Hematopoietic multipotent progenitor cell treated with erythropoietin and hydrocortisone succinate and interleukin-3 and kit ligand, for 8 days (in vitro differentiated cells): ENCODE results near the gene AP1G1.

Experiments
- DNase-seq: peaks from one replicate; pipeline ENCODE4 v3.0.0-alpha.2; 2015

The AP1G1 gene

DNA sequence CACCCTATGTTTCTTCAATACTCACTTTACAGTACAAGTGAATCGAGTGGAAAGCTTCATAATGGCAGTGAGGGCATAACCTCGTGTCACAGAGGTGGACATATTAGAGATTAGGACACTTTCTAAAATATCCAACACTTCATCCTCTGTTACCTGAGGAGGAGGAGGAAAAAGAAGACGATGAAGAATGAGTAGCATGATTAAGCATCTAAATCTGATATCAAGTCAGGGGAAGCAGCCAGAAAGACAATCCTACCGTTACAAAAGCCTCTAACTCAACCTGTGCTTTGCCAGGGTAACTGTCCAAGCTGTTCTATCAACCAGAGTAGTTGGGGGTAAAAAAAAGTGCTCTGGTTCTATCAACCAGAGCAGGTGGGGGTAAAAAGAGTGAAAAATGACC is 60.4 kb downstream of the AP1G1 start:
- no peak for DNase-seq

DNA sequence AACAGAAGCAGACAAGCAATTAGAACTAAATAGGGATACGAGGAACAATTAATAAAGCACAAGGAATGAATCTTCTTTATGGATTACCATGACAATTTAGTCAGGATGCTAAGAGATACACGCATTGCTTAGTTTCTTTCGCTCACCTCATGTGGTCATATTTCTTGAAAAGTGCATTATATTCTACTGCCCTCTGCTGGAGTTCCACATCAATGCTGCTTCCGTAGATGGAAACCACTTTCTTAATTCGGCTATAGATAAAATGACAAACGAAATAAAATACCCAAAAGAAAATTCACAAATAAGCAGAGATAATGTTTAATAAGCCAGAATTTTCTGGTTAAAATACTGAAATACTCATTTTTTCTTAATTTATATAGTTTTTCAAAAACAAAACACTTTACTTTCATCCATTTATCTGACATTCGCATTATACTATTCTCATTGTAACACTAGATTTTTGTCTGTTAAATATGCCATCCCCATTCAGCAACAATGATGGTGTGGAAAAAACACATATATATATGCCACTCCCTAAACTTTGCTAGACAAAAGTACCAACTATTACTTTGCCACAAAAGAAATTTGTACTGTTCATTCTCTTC is 62.1 kb downstream of the AP1G1 start:
- DNase-seq, result peak; percentile 77

DNA sequence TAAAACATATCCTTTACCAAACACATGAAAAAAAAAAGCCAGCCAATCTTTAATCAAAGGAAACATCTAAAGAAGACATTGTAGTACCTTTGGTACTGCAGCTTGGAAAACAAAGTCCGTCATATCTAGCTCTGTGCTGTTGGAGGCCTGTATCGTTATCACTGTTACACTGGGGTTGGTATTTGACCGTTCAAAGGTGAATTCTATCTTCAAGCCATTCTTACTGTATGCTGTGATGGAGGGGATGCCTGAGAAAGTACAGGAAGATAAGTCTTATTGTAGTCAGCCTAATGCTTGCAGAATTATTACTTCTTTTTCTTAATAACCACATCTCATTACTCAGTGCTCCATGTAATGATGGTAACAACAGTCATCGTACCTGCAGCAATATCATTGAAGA is 69.8 kb downstream of the AP1G1 start:
- no peak for DNase-seq

DNA sequence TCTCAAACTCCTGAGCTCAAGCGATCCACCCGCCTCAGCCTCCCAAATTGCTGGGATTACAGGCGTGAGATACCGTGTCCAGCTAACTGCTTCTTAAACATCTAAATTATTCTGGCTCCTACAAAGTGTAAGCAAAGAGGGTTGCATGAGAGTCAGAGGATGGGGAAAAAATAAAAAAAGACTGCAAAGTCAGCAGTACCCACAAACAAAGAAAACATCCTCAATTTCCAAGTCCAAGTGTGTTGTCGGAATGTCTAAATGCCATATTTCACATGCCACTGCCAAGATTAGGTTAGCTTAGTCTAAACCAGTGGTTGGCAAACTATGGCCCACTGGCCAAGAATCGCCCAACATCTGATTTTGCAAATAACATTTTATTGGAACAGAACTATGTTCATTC is 71.1 kb downstream of the AP1G1 start:
- no peak for DNase-seq

DNA sequence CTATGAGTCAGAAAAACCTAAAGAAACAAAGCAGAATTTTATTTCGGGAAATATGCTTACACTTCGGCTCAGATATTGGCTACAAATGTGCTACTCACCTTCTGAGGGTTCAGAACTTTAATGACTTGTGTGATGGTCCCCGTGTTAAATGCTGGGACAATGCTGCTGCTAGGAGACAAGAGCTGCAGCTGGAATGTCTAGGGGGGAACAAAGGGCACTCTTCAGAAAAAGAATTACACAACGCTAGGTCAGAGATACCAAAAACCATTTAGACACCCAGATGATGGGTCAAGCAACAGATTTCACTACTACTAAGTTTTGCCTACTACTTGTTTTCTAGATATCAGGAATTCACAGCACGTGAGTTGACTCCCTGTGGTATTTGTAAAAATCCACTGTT is 74.1 kb downstream of the AP1G1 start:
- no peak for DNase-seq

DNA sequence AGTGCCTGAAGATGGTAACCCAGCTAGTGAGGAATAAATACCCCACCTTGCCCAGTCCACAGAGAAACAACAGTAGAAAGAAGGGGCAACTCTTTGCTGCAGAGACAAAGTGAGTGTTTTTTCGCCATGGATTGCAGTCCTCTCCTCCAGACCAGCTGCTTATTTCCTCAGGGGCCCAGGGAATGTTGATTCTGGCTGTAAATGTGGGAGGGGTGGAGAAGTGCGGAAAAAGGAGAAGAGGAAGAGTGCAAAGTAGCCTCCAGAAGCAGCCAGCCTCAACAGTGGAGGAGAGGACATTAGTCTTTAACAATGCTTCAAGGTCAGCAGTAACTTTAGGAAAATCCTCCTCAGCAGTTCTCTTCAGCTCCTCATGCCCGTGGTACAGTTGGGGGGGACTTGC is 76.0 kb downstream of the AP1G1 start:
- DNase-seq, result no peak

DNA sequence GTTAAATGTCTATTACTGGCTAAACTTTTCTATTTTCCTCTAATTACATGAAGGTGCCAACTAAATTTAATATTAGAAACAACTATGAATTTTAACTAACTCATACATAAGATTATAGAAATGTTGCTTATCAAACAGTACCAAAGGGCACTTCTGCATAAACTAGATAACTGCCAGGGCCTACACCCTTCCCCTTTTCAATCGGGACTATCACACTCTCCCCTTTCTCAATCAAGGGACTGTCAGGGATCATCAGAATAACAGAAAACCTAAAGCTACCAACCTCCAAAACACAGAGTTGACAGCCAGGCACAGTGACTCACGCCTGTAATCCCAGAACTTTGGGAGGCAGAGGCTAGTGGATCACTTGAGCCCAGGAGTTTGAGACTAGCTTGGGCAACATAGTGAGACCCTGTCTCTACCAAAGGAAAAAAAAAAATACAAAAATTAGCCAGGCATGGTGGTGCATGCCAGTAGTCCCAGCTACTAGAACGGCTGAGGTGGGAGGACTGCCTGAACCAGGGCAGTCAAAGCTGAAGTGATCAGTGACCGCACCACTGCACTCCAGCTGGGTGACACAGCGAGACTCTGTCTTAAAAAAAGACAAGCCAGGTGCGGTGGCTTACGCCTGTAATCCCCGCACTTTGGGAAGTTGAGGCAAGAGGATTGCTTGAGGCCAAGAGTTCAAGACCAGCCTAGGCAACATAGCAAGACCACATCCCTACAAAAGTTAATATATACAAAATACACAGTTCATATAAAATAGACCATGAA is 80.9 kb downstream of the AP1G1 start:
- DNase-seq, result peak; percentile 95

DNA sequence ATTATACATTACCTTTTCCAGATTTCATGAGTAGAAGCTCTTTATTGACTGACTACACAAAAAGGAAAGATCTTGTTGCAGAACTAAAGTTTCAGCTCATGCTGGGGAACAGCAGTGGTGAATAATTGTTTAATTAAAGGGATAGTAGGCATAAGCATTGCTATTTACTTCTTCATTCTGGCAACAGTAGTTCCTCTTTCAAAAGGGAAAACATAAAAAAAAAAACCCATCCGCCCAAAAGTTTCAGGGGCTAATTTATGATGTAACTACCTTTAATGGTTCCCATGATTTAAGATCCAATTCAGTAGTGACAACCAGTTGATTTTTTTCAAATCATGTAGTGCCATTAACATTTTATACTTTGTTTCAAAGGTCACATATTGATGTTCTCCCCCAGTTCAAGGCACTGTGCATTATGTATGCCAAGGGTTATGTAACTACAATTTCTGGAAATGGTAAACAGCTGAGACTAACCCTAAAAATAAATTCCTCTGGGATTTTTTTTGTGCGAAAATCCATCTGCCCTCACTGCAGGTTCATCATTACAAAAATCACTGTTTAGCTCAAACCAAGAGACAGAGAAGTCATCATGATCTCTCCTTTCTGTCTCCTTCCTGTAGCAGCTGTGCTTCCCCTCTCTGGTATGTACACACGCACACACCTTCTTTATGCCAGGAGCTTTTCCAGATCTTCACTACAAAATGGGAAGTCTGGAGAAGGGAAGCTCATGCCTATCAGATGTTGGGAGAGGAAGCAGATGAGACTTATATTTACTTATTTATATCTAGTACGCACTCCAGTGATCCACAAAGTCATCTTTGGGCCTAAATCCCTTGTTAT is 81.9 kb downstream of the AP1G1 start:
- peak; percentile 16 for DNase-seq

DNA sequence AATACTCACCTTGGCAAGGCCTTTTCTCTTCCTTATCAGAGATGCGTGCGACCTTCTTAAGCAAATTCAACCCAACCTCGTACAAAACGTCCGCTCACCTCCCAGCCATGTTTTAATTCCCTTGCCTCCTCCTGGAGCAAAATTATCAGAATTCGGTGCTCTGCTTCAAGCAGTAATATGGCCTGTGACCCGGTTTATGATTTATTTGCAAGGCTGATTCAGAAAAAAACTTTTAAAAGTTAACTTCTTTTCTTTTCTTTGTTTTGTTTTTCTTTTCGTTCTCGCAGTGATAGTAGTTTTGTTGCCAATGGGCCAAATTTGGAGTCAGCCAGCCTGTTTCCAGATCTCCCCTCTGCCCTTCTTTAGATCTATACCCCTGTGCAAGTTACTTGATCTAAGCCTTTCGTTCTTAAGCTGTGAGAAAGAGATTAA is 84.3 kb downstream of the AP1G1 start, which contains the start of gene PHLPP2:
Gene PHLPP2, minus strand, starts transcription at position 382 of the 432 bp plus-strand sequence. CDS start 9,906 bp downstream, outside the sequence.
- no peak for DNase-seq

DNA sequence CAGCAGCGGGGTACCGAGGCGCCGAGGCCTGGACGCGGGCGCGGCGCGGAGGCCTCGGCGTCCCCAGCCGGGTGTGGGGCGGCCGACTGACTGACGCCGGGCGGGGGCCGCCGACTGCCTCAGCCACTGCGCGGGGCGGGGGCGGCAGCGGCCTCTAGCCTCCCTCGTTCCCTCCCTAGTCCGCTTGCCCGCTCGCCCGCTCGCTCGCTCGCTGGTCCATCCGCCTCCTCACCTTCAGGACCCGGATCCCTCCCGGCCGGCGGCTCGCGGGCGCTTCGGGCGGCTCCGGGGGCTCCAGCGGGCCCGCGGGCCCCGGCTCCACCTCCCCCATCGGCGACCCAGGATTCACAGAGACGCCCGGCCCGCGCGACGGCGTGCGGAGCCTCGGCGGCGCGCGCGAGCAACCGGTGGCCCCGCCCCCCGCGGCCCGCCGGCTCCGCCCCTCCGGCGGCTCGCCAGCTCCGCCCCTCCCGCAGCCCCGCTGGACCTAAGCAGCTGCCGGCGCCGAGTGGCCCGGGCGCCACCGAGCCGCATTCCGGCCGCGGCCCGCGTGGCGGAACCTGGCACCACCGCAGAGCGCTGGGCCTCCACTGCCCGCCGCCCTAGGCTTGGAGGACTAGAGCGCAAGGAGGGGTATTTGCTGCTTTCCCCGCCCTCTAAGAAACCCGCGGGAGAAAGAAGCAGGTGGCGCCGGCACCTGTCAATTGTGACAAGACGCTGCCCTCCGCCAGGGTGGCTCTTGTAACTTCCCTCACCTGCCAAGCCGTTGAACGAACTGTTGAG is 84.9 kb downstream of the AP1G1 start:
- DNase-seq, result peak; percentile 68

DNA sequence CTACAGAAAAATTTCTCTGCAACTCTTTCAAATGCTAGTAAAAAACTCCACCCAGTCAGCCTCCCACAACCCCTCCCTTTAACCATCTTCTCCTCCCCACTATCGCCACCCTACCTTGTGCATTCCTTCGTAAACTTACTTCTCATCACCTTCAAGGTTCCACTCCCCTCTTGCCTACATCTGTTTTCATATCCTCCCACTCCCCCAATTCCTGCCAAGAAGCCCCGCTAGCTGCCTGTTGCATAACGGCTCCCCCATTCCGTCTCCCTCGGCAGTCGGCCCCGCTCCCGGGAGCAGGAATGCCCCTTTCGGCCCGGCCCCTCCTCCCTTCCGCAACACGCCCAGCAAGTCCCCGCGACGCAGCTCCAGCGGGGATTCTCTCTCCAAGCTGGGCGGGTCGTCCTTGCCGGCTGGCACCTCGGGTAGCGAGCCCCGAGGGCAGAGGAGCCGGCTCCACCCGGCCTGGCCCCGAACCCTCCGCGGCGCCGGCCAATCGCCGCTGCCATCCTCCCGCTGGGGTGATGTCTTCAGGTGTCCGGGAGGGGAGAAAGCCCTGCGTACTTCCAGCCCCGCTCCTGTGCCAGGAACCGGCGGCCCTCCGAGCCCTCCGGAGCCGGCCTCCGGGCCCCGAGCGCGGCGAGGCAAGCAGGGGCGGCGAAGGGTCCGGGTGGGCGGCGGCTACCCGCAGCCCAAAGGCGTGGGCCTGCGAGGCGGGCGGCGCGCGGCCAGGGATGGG is 85.7 kb downstream of the AP1G1 start:
- peak; percentile 64 for DNase-seq

DNA sequence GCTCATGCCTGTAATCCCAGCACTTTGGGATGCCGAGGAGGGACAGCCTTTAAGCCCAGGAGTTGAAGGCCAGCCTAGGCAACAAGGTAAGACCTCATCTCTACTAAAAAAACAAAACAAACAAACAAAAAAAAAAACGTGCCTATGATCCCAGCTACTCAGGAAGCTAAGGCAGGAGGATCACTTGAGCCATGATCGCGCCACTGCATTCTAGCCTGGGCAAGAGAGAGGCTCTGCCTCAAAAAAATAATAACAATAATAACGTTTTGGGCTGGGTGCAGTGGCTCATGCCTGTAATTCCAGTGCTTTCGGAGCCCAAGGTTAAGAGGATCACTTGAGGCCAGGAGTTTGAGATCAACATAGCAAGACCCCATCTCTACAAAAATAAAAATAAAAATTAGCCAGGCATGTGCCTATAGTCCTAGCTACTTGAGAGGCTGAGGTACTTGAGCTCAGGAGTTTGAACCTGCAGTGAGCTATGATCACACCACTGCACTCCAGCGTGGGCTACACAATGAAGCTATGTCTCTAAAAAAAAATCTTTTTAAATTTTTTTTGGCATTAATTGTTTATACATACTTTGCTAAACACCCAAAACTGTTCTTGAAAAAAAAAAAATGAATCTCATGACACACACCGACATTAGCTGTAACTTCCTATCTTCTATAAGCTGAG is 87.4 kb downstream of the AP1G1 start:
- no peak for DNase-seq

DNA sequence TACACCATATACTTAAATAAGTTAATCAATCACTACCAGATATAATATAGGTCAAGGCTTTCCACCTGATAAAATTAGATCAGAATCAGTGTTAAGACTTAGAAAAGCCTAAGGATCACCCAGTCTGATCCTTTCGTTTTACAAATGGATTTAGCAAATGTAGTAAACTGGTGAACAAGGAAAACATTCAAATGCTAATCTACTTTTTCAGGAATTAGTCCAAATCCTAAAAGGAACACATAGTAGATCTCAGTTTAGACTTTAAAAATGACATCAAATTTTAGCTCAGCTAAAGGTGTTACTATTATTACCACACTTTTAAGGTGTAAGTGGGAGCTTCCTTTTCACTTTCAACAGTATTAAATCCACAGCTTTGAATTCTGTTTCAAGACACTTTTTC is 96.1 kb downstream of the AP1G1 start:
- DNase-seq, result no peak

DNA sequence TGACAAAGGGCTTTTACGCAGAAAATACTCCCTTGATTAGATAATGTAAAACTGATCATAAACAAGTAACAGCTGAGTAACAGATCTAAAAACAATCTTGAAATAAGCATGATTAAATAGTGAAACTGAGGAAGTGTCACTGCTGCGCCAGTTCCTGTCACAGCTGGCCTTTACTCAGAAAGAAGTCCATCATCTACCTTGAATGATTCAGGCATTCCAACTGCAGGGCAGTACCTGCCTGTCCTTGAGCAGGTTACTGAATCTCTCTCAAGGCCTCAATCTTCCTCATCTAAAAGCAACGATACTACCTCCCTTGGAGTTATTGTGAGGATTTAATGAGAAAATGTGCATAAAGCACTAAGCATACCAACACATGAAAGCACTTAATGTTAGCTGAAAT is 96.8 kb downstream of the AP1G1 start:
- DNase-seq, result no peak

DNA sequence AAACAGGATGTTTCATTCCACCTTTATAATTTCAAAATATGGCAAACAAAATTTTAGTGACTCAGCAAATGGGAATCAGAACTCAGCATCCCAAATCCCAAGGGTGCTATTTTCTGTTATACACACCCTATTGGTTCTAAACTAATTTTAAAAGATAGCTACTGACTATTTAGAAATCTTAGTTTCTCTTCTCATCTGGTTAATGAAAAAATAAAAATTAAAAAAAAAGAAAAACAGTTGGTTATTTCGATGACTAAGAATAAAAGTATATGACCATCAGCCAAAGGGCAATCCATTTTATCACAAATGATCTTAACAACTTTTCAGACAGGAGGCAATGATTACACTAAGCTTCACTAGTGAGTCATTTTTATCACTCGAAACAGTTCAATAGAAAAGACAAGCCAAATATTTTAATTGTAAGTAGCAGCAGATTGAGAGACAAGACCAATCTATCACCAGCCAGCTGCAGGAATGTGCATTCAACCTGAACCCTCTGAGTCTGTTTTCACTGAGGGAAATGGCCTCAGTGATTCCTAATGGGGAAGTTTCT is 99.3 kb downstream of the AP1G1 start:
- DNase-seq, result peak; percentile 59

DNA sequence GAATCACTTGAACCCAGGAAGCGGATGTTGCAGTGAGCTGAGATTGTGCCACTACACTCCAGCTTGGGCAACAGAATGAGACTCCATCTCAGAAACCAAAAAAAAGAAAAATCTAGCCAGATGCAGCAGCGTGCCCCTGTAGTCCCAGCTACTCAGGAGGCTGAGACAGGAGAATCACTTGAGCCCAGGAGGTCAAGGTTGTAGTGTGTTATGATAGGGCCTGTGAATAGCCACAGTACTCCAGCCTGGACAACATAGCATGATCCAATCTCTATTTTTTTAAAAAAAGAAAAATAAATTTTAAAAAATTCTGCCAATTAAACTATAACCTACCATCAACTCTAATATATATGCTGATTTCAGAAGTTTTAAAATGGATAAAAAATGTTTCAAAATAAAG is 99.9 kb downstream of the AP1G1 start:
- DNase-seq, result no peak

DNA sequence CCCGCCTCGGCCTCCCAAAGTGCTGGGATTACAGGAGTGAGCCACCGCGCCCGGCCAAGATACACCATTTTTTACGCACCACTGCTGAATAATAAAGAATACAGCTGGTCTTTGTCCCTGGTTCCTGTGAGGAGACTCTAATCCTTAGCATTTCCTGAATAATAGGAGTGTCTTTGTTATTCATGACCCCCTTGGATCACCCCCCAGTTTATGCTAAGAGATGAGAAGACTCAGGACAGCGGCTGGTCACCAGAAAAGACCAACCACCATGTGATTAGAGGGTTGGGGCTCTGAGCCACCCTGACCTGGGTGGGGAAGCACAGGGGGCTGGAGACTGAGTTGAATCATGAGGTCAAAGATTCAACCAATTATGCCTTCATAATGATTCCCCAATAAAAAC is 101.4 kb downstream of the AP1G1 start:
- DNase-seq, result no peak

DNA sequence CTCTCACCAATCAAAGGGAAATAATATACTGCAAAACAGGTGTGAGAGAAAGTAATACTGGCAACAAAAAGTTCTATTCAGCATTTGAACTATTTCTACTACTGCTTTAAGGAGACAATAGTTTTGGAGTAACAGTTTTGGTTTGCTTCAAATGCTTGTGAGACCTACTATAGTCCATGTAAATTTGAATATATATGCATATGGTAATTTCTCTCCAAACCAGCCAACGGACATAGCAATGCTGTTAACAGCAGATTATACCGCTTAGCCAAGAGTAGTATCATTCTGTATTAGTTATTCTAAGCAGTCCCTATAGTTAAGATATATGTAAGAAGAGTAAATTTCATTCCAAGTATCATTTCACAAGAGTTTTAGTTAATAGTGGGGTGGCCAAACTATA is 102.6 kb downstream of the AP1G1 start:
- no peak for DNase-seq

DNA sequence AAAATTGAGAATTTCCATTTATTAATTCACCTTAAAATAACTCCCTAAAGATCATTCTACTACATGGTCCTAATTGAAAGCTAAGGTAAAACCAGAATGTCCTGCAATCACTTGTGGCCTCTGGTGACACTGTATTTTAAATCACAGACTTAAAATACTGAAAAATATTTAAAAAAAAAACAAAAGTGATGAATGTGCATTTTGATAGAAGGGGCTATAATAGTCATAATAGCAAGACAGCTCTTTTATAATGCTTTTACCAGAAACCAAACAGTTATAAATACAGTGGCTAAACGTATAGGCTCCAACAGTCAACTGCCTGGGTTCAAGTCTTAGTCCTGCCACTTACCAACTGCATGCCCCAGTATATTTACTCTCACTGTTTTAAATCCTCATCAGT is 105.3 kb downstream of the AP1G1 start:
- no peak for DNase-seq

DNA sequence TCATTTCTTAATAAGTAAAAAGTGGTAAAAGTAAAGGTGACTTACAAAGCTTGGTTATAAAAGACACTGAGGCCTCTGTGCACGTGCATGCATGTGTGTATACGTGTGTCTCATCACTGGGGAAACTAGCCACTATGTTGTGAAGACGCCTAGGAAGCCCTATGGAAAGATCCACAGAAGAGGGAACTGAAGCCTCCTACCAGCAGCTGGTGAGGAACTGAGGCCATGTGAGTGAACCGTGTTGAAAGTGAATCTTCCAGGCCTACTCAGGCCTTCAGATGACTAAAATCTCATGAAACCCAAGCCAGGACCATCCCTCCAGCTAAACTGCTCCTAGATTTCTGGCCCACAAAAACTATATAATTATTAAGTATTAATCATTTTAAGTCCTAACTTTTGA is 107.8 kb downstream of the AP1G1 start:
- DNase-seq, result no peak

DNA sequence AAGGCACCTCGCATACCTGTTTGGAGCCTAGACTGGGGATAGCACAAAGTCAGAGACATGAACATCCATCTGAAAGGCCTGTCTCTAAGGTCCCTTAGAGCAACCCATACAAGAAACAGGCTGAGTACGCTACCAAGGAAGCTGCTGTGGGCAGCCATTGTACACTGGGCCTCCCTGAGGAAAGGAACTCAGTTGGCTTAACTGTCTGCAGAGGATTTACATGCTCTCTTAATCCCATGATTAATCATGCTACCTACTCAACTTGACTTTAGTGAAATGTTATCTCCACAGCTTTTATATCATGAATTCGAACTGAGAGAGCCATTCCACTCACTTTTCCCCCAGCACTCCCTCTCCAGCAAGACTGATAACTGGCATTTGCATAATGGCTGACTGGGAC is 110.1 kb downstream of the AP1G1 start:
- no peak for DNase-seq
